Activated CD4-positive, alpha-beta T cell treated with anti-CD3 and anti-CD28 coated beads, Interleukin-2, amount 50 U/mL, for 16 hours (primary cell): ENCODE measurements around the gene PBX4.

Experiments used
- DNase-seq: peaks from one replicate; pipeline ENCODE4 v3.0.0-alpha.2; 2020

The PBX4 gene

DNA sequence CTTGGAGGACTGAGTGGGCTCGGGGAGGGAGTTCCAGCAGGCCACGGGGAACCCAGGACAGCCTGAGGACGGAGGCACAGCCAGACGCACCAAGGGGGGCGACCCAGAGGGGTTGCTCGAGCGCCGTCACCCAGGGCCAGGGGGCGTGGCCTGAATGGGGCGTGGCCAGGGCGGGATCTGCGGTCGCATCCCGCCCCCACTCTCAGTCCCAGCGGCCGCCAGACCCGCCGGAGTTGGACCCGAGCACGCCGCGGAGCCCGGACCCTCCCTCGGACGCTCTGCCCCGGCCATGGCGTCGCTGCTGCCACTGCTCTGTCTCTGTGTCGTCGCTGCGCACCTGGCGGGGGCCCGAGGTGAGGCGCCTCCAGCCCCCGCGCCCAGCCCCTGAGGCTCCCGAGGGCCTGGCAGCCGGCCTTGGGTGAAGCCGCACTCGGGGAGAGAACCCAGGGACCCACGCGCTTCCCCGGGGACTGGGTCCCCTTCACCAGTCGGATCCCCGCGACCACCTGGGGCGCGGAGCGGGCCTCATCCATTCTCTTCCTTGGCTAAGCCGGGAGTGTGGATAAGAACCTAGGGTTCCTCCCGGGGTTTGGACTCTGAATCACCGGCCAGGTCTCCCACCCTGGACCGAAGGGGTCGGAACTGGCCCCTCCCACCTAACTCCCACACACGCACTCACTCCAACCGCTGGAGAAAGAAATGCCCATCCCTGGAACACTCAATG is 80.3 kb downstream of the PBX4 start, which contains the start of gene CILP2:
Gene CILP2 (plus strand): TSS at position 205 of the 724 bp plus-strand sequence. CDS start 85 bp downstream, at position 290.
- peak; percentile 22 for DNase-seq

DNA sequence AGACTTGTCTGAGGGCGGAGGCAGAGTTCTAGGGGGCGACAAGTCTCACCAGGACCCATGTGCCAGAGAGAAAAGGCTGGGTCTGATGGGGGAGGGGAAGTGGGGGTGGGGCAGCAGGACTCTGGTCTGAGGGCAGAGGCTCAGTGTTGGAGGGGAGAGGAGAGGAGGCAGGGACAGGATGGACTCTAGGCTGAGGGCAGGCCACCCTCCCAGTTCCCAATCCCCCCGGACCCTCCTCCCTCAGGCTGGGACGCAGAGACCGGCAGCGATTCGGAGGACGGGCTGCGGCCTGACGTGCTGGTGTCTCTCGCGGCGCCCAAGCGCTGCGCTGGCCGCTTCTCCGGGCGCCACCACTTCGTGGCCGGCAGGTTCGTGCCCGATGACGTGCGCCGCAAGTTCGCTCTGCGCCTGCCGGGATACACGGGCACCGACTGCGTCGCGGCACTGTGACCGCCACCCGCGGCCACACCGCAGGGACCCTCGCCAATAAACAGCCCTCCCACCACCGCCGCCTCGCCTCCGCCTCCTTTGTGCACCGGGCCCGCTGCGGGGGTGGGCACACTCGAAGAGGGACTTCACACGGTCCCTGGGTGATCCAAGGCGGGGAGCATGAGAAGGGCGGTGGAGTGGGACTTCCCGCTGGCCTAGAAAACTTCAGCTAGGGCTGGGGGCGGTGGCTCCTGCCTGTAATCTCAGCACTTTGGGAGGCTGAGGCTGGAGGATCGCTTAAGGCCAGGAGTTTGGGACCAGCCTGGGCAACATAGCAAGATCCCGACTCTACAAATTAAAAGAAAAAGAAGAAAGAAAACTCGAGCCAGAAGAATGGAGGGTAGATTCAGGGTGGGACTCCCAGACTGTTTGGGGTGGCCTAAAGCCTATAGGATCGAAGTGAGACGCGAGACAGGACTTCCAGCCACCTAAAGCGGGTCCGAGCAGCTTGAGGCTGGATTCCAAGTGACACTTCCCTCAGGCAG is 81.1 kb downstream of the PBX4 start:
- DNase-seq, result no peak

DNA sequence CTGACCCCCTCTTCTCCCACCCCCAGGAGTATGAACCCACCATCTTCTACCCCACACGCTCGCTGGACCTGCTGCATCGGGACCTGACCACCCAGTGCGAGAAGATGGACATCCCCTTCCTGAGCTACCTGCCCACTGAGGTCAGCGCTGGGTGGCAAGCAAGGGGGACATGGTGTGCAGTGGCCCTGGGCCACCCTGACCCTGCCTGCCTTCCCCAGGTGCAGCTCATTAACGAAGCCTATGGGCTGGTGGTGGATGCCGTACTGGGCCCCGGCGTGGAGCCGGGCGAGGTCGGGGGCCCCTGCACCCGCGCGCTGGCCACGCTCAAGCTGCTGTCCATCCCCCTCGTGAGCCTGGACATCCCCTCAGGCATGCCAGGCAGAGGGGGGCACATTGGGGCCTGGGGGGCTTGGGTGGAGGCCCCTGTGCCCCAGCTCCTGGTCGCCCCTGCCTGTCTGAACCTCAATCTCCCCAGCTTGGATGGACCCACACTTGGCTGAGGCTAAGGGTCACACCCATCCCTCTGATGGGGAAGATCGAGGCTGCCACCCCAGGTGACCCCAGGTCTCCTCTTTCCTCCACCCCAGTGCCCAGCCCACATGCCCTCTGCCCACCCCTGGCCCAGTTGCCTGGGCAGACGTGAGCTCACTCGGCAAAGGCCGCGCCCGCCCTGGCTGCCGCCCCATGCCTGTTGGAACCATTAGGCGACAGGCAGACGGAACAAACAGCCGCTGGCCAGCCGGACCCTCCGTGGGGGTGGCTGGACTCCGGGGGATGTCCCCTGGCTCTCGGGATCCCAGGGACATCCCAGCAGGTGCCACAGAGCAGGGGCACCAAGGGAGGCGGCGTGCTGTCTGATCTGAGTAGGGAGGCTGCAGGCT is 82.9 kb downstream of the PBX4 start:
- no peak for DNase-seq

DNA sequence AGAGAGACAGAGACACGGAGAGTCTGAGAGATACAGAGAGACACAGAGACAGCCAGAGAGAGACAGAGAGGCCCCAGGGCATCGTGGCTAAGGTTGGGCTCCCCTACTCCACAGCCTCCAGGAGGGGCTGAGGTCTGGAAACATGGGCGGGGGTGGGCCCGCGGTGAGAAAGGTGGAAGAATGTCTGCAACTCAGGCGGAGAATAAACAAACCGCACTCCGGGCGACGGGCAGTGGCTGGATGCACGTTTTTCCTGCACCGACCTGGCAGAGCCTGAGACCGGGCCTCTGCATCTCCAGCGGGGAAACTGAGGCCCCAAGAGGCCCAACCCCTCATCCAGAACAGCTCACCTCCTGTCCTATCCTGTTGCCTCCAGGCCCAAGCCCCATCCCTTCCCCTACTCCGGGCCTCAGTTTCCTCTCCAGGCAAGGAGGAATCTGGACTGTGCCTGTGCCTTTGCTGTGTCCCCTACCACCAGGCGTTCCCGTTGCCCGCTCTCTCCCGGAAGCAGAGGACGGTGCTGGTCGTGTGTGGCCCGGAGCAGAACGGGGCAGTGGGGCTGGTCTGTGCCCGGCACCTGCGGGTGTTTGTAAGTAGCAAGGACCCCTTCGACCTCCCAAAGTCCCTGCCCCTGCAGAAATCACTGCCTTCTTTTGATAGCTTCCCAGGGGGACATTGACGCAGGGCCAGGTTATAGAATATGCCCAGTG is 83.8 kb downstream of the PBX4 start:
- no peak for DNase-seq

DNA sequence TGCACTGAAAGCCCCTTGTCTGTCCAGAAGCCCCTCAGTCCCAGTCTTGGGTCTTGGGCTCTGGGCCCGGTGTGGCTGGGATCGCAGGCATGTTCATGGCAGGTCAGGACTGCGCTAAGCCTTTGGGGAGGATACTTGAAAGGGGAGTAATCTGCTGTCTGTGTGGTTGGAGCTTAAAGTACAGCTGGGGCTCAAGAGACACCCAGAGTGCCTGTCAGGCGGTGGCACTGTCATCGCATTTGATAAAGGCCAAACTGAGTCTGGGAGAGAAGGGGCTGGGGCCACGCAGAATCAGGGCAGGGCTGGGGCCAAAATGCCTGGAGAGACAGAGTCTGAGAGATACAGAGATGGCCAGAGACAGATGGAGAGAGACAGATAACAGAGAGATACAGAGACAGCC is 84.6 kb downstream of the PBX4 start:
- DNase-seq, result no peak

DNA sequence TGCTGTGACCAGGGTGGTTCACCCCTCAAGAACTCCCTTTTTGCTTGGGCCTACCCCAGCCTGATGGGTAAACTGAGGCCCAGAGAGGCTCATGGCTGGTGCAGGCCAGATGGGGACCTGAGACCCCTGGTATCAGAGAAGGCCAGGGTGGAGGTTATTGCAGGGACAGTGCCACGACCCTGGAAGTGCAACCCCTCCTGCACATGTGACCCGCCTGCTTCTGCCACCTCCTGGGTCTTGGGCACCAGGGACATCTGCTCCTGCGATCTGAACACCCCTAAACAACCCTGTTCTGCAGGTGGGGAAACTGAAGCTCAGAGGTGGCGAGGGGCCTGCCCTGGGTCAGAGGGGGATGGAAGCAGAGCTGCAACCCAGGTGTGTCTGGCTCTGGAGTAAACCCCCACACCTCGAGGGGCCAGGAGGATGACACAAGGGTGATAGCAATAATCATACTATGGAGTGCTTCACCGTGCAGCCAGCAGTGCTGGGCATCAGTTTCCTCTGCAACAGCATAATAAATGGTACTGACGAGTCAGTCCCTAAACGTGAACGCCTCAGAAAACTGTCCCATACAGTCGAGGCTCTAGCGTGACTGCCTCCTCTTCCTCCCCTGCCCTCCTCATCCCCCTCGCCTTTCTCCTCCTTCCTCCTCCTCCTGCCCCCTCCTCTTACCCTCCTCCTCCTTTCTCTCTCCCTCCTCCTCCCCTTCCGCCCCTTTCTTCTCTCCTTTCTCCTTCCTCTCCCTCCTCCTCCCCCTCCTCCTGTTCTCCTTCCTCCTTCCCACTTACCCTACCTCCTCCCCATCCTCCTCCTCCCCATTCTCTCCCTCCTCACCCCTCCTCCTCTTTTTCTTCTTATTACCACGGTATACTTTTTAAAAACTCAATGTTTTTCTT is 85.4 kb downstream of the PBX4 start:
- no peak for DNase-seq

DNA sequence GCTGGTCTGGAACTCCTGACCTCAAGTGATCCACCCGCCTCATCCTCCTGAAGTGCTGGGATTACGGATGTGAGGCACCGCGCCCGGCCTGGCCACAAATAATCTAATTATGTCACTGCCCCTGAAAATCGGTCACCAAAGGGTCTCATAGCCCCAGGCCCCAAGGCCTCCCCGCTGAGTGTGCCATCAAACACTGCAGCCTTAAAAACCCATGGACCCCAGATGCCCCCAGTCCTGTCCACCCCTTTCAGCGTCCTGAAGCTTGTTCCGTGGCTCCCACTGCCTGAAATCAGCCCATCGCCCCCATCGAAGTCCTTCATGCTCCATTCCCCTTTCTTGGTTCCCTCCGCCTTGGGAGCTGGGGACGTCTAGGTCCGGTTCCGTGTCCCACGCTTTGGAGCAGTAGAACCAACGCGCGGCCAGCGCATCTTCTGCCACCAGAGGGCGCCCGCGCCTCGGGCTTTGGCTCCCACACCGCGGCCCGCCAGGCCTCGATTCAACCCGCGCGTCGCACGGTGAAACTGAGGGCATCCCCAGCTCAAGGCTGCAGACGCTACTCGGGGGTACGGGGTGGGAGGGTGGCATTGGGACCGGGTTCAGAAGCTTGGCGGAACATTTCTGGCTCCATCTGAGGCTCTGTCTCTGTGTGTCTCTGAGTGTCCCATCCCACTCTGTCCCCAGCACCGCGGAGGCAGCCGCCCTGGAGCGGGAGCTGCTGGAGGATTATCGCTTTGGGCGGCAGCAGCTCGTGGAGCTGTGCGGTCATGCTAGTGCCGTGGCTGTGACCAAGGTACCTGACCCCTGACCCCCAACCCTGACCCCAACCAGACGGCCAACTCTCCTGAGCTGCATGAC is 86.3 kb downstream of the PBX4 start:
- DNase-seq, result peak; percentile 85

DNA sequence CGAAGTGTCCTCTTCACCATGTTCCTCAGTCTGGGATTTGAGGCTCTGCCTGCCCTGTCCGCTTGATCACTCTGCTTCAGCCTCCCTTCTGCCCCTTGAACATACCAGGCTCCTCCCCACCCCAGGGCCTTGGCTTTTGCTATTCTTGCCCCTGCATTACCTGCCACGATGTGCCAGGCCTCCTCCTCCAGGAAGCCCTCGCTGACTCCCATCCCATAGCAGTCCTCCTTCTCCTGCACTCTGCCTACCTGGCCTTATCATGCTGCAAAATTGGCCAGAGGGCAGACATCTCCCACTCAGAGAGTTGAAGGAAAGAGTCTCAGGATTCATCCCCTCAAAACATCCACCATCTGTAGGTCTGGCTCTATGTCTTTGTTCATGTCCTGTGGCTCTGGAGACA is 87.6 kb downstream of the PBX4 start:
- DNase-seq, result no peak

DNA sequence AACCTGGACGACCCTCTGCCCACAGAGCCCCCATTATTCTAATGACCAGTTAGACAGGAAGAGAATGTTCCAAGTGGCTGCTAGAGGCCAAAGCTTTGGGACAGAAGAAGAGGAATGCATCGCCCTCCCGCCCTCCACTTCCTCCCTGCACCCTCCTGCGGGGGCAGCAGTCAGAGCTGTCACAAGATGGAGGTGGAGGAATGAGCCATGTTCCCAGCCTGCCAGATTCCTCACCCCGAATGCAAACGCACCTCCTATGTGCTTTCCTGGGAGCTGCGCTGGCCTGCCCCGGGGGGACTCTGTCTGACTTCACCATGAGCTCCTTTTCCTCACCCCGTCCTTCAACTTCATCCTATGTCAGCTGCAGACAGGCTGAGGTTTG is 88.1 kb downstream of the PBX4 start:
- DNase-seq, result no peak

DNA sequence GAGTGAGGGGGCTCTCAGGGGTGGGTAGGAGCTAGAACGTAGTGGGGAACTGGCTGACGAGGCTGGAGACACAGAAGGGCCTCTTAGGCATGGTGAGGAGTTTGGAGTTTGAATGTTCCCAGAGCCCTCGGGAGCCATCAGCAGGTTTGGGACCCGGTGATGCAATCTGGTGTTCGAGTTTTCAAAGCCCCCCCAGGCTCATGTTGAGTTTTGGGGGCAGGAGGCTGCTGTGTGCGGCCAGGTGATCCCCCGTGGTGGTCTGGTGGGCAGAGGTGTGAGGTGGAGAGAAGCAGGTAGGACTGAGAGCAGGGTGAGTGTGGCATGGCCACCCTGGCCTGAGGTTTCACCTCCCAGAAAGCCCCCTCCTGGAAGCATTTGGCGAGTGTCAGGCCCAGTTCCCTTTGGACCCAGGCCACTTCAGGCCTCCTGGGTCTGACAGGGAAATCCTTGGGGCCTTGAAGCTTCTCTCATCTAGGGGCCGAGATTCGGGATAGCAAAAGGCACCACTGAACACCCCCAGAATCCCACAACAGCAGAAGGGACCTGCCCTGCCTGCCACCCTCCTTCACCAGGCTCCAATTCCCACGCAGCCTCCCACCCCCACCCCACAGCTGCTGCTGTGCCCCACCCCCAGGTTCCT is 88.6 kb downstream of the PBX4 start:
- no peak for DNase-seq

DNA sequence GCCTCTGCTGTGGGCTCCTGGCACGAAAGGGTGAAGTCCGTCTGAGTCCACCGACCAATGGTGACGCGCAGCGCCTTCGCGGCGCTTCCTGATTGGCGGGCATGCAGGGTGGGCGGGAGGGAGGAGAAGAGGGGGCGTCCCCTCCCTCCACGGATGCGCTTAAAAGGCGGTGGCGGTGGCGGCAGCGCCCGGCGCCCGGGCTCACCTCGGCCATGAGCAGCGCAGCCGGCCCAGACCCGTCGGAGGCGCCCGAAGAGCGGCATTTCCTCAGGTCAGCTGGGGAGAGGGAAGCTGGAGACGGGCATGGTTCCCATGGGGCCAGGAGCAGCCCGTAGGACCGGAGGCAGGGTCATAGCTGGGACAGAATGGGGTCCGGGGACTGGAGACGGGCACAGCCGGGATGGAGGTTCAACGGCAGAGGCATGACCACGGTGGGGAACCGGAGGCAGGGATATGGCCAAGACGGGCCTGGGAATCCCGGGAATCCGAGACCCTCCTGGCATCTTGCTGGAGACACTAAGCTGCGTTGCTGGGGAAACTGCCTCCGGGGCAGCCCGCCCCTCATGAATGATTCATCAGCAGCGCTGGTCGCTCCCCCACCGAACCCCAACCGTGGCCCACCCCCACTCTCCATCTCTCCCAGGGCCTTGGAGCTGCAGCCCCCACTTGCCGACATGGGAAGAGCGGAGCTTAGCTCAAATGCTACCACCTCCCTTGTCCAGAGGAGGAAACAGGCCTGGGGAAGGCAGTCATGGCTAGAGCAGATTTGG is 89.6 kb downstream of the PBX4 start, which contains the start of gene YJEFN3:
Gene YJEFN3 (plus strand): TSS at position 191 of the 770 bp plus-strand sequence. CDS start 22 bp downstream, at position 213.
- DNase-seq, result no peak

DNA sequence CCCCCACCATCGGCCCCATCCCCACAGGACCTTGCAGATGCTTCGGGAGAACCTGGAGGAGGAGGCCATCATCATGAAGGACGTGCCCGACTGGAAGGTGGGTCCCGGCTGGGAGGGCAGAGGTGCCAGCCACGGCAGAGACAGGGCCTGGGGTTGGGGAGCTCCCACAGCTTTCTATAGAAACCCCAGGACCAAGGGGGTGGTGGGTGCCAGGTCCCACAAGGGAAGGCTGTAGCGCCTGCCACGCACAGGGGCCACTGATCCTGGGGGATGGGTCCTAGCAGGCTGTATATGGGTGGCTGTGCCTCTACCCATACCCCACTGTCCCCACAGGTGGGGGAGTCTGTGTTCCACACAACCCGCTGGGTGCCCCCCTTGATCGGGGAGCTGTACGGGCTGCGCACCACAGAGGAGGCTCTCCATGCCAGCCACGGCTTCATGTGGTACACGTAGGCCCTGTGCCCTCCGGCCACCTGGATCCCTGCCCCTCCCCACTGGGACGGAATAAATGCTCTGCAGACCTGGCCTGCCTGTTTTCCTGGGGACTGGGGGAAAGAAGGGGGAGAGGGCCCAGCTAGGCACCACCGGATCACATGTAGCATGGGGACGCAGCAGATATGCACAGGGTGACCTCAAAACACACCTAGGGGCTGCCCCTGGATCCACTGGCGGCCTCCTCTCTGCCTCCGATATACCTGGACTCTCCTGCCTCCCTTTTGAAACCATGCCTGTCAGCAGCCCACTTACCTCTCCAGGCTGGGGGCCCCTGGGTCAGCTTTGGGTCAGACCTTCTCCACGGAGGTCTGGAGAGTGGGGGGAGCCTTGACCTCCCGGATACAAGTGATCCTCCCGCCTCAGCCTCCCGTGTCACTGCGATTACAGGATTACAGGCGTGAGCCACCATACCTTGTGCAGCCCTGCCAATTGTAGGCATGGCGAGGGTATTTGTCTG is 90.5 kb downstream of the PBX4 start:
- no peak for DNase-seq

DNA sequence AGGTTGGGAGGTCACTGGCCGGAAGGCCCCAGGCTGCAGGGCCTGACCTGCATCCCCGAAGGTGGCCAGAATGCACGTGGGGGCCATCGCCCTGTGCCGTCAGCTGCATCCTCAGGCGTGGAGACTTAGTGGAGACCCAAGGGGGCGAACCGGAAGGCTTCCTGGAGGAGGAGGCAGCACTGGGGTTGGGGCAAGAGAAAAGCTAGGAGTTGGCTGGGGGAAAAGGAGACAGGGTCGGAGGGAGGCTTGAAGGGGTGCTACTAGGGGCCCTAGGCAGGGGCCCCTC is 91.2 kb downstream of the PBX4 start:
- DNase-seq, result no peak

DNA sequence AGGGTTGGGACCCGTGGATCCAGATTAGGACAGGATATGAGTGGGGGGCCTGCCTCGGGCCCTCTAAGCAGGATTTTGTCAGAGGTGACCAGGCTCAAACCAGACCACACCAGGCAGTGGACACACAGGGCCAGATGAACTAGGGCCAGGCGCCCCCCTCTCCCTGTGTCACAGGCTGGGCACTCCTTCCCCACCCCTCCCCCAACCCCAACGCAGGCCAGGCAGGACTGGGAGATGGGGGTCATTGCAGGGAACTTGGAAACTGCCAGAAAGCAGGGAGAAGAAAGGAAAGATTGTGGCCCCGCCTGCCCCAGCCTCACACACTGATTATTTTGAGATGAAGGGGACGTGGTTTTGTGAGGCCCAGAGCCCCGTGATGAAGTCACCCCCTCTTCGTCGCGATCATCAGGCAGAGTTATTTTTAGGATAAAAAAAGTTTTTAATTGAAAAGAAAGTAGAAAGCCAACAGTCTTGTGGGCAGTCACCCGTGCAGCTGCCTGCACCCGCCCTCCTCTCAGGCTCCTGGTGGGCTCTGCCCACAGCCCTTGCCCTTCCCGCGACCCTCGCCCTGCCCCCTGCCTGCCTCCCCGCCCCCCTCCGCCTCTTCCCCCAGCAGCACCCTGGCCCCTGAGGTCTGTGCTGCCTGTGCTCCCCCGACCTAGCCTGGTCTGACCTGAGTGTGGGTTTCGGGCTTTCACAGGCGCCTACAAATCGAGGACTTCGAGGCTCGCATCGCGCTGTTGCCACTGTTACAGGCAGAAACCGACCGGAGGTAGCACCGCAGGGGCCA is 91.7 kb downstream of the PBX4 start:
- no peak for DNase-seq

DNA sequence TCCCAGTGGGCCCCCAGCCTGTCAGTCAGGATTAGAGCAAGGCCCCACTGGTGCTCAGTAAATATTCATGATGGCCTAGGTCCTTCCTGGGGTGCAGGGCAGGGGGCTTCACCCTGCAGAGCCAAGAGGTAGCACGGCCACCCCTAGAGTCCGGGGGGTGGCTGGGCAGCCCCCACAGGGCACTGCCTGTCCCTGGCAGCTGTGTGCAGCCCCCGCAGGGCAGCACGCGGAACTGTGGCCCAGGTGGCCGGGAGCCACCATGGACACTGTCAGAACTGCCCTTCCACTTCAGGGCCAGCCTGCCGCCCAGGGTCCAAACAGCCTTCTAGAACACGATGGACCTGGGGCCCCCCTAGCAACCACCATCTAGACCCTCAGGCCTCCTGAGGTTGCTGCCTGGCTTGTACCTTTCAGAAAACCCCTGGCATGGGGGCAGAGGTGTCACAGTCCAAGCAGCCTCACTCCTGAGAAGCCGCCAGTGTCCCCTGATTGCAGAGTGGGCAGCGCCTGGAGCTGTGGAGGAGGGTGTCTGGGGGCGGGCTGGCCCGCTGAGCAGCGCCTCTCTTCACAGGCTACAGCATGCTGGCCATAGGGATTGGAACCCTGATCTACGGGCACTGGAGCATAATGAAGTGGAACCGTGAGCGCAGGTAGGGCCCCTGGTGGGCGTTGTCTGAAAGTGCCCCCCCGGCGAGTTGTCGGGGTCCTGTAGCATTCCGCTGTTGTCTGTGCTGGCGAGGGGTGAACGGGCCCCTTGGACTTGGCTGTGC is 92.7 kb downstream of the PBX4 start:
- no peak for DNase-seq

DNA sequence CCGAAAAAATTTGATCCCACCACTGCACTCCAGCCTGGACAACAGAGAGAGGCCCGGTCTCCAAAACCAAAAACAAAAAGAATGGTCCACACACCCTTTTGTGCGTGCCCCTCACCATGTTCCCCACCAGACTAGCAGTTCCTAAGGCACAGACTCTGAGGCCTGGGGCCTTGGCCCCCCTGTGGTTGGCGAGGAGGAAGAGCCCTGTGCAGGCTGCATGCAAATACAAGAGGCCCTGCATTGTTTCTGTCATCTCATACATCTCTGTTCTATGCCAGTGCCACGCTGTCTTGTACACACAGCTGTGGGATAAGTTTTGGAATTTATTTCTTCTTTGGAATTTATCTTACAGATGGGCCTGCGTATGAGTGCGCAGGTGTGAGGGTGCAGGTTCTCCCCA is 94.4 kb downstream of the PBX4 start:
- no peak for DNase-seq
